Neural cell (in vitro differentiated cells): ENCODE data around the gene BCL2A1.

ENCODE experiments used
- CTCF ChIP-seq: fragments of 450-650 bp; IDR thresholded peaks from 2 replicates; pipeline ENCODE4 v1.5.1; 2014; ENCODE audit warnings: antibody characterized with exemption, mild to moderate bottlenecking, moderate library complexity; ENCODE audit not compliant: poor library complexity, severe bottlenecking
- EP300 ChIP-seq: fragments of 450-650 bp; conservative IDR thresholded peaks from 2 replicates; pipeline ENCODE4 v1.6.1; 2014; ENCODE audit warnings: antibody characterized with exemption, mild to moderate bottlenecking, moderate library complexity; ENCODE audit not compliant: poor library complexity, severe bottlenecking
- EZH2 ChIP-seq: fragments of 200-600, 300-800 bp; shearing (Covaris generic), sonication (generic); IDR thresholded peaks from 2 replicates; pipeline ENCODE4 v1.6.1; 2014; ENCODE audit warnings: antibody characterized with exemption, low read length, borderline replicate concordance, mild to moderate bottlenecking; ENCODE audit not compliant: insufficient read depth, poor library complexity, severe bottlenecking
- MXI1 ChIP-seq: fragments of 450-650 bp; conservative IDR thresholded peaks from 2 replicates; pipeline ENCODE4 v1.6.1; 2014; ENCODE audit warnings: antibody characterized with exemption, mild to moderate bottlenecking; ENCODE audit not compliant: poor library complexity, severe bottlenecking
- POLR2AphosphoS5 ChIP-seq: IDR thresholded peaks from 2 replicates; pipeline ENCODE4 v1.6.1; 2012
- RAD21 ChIP-seq: fragments of 450-650 bp; conservative IDR thresholded peaks from 2 replicates; pipeline ENCODE4 v1.6.1; 2014; ENCODE audit warnings: antibody characterized with exemption, mild to moderate bottlenecking, moderate library complexity
- REST ChIP-seq: IDR thresholded peaks from 2 replicates; pipeline ENCODE4 v1.6.1; 2012; ENCODE audit warnings: borderline replicate concordance
- SMC3 ChIP-seq: fragments of 450-650 bp; conservative IDR thresholded peaks from 2 replicates; pipeline ENCODE4 v1.6.1; 2014; ENCODE audit warnings: antibody characterized with exemption, mild to moderate bottlenecking, moderate library complexity; ENCODE audit not compliant: poor library complexity
- TAF1 ChIP-seq: IDR thresholded peaks from 2 replicates; pipeline ENCODE4 v1.6.1; 2012; ENCODE audit warnings: low read depth

- TF ChIP-seq CTCF = no peak
- TF ChIP-seq POLR2AphosphoS5 = no peak
- no peak for TF ChIP-seq REST
- TF ChIP-seq EZH2 = no peak
- TF ChIP-seq RAD21 = no peak
- TF ChIP-seq SMC3 = no peak
- no peak for TF ChIP-seq EP300
- no peak for TF ChIP-seq TAF1
- TF ChIP-seq MXI1 = no peak
These were observed 5.0 kb downstream of the BCL2A1 start for GRCh38 chr15:79965846-79966630.
